Activated CD8-positive, alpha-beta memory T cell treated with anti-CD3 and anti-CD28 coated beads, Interleukin-2, amount 50 U/mL, for 24 hours (primary cell): ENCODE measurements around the gene KRTAP10-3.
"Not testable (repeated sequence)": the region's sequence is repeated elsewhere in the genome, so short reads cannot be mapped to it uniquely, and the experiment has no call there.

ENCODE experiments used
- DNase-seq: peaks from one replicate; pipeline ENCODE4 v3.0.0-alpha.2; 2020; ENCODE audit errors: extremely low read depth

The KRTAP10-3 gene

GRCh38 chr21:44558695-44559094 is at the start of gene KRTAP10-3:
Gene KRTAP10-3, minus strand, starts transcription at chr21:44558795. Its CDS starts 80 bp downstream, at chr21:44558715.
- DNase-seq = no peak

- no peak for DNase-seq
These were observed 47.9 kb upstream of the KRTAP10-3 start for GRCh38 chr21:44606495-44606894.

GRCh38 chr21:44603911-44604310 is 45.3 kb upstream of the KRTAP10-3 start:
- no peak for DNase-seq

- DNase-seq = no peak
These were observed 44.7 kb upstream of the KRTAP10-3 start for GRCh38 chr21:44603109-44603875.

- no peak for DNase-seq
These were observed 43.9 kb upstream of the KRTAP10-3 start for GRCh38 chr21:44602463-44602850.

- DNase-seq = no peak
These were observed 43.2 kb upstream of the KRTAP10-3 start for GRCh38 chr21:44601596-44602462.

GRCh38 chr21:44601091-44601490 is 42.5 kb upstream of the KRTAP10-3 start:
- DNase-seq = not testable (repeated sequence)

- DNase-seq = not testable (repeated sequence)
These were observed 41.8 kb upstream of the KRTAP10-3 start, which contains the start of gene KRTAP10-7 for GRCh38 chr21:44600118-44600978. Gene KRTAP10-7, plus strand, starts transcription at chr21:44600597. Its CDS starts 25 bp downstream, at chr21:44600622.

GRCh38 chr21:44599264-44600029 is 40.9 kb upstream of the KRTAP10-3 start:
- DNase-seq = no peak

- DNase-seq = no peak
These were observed 39.5 kb upstream of the KRTAP10-3 start for GRCh38 chr21:44598061-44598460.

GRCh38 chr21:44596068-44596725 is 37.6 kb upstream of the KRTAP10-3 start:
- DNase-seq = no peak

GRCh38 chr21:44595524-44595923 is 36.9 kb upstream of the KRTAP10-3 start:
- no peak for DNase-seq

- no peak for DNase-seq
These were observed 35.9 kb upstream of the KRTAP10-3 start for GRCh38 chr21:44594406-44594916.

GRCh38 chr21:44593598-44594405 is 35.2 kb upstream of the KRTAP10-3 start:
- no peak for DNase-seq

- no peak for DNase-seq
These were observed 34.1 kb upstream of the KRTAP10-3 start, which contains the start of gene KRTAP10-6 for GRCh38 chr21:44592446-44593311. Gene KRTAP10-6, minus strand, starts transcription at chr21:44592505. Its CDS starts 21 bp downstream, at chr21:44592484.

GRCh38 chr21:44591801-44592130 is 33.2 kb upstream of the KRTAP10-3 start:
- not testable (repeated sequence) for DNase-seq

- DNase-seq = not testable (repeated sequence)
These were observed 32.6 kb upstream of the KRTAP10-3 start for GRCh38 chr21:44590897-44591800.
